Activated naive CD8-positive, alpha-beta T cell treated with anti-CD3 and anti-CD28 coated beads, Interleukin-2, amount 50 U/mL, for 24 hours (primary cell): ENCODE data around the gene STK35.

Source experiments
- ATAC-seq: fragments of 150-1000 bp; cut with Tn5 transposase; one replicate; pipeline ENCODE4 v1.10.0; 2021
- DNase-seq: peaks from one replicate; pipeline ENCODE4 v3.0.0; 2021
- H3K27ac Mint-ChIP-seq: one replicate; pipeline ENCODE4 v1.8.0; 2021; ENCODE audit warnings: mild to moderate bottlenecking, mixed read lengths
- H3K27me3 Mint-ChIP-seq: one replicate; pipeline ENCODE4 v1.8.0; 2021; ENCODE audit warnings: mixed read lengths
- H3K36me3 Mint-ChIP-seq: one replicate; pipeline ENCODE4 v1.8.0; 2021; ENCODE audit warnings: low read depth, mixed read lengths
- H3K4me1 Mint-ChIP-seq: one replicate; pipeline ENCODE4 v1.8.0; 2021; ENCODE audit warnings: mixed read lengths
- H3K4me3 Mint-ChIP-seq: one replicate; pipeline ENCODE4 v1.8.0; 2021; ENCODE audit warnings: mild to moderate bottlenecking, moderate library complexity, mixed read lengths
- H3K9me3 Mint-ChIP-seq: one replicate; pipeline ENCODE4 v1.8.0; 2021; ENCODE audit warnings: mixed read lengths

The STK35 gene

DNA sequence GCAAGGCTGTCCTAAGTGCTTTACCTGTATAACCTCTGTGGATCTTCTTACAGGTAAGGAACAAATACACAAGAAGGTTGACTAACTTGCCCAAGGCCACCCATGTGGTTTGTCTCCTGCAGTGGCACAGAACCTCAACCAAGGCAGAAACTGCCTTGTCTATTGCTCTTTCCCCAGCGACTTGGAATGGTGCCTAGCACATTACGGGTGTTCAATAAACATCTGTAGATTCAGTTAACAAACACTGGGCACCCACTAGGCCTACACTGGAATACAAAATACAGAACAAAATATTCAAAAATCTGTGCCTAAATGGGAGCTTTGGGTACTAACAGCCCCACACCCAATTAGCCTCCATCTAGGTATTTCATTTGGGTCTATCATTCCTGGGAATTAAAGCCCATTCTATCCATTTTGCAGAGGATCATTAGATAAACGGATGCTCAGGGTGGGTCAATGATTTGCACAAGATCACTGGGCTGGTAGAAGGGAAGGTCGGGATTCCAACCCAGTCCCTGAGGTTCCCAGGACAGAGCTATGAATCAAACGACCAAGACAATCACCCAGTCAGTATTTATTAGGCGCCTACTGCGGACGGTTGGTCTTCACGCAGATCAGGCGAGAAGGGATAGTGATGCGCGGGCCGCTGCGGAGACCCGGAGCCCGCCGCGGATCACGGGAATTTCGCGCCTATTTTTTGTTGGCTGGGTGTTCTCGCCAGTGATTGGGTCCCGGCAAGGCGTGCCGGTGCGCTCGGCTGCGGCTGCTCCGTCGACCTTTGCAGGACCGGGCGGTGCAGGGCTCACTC, at the start of gene STK35:
STK35 (plus strand) TSS at position 771 of the 808 bp plus-strand sequence. CDS start 55 bp downstream, outside the sequence.
- Mint-ChIP-seq H3K27me3 (no peaks in the 10 kb centered on the region), H3K27ac (peak within 1 kb of the TSS; percentile 99)
- ATAC-seq = peak; percentile 72

DNA sequence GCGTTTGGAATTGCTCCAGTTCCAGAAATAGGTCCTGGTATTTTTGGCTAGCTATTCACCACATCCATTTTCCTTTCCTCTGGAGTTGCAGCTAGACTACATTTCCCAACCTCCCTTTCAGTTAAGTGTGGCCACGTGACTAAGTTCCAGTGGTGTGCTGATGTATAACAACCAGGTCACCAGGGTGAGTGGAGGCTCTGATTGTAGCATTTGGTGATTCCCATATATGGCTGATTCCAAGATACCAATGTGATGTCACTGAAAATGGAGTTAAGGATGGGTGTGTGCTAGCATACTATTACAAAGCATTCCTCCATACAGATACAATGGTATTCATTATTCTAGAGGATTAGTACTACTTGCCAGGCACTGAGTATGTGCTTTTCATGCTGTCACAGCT, 49.7 kb upstream of the STK35 start:
- ATAC-seq (no peak), DNase-seq (no peak)
- H3K4me3 Mint-ChIP-seq = no peak overlapping the region
- no peaks in the 10 kb centered on the region for H3K4me1 Mint-ChIP-seq
- no peaks in the 10 kb centered on the region for H3K36me3 Mint-ChIP-seq
- H3K27ac Mint-ChIP-seq = no peak overlapping the region
- H3K27me3 Mint-ChIP-seq = peaks cover 19% of the 10 kb centered on the region
- H3K9me3 Mint-ChIP-seq = no peaks in the 10 kb centered on the region

More for the DNA sequence above, at the start of gene STK35:
- peak within 1 kb of the TSS; percentile 86 for H3K4me3 Mint-ChIP-seq
- no peaks in the 10 kb centered on the region for H3K9me3 Mint-ChIP-seq
- peaks cover 28% of the 10 kb centered on the region for H3K36me3 Mint-ChIP-seq
- peak; percentile 81 for DNase-seq
- peaks cover 39% of the 10 kb centered on the region for H3K4me1 Mint-ChIP-seq

GRCh38 chr20:2052741-2053140, 48.9 kb upstream of the STK35 start:
- H3K4me1 Mint-ChIP-seq = no peaks in the 10 kb centered on the region
- peaks cover 23% of the 10 kb centered on the region for H3K27me3 Mint-ChIP-seq
- ATAC-seq = no peak
- H3K27ac Mint-ChIP-seq = no peak overlapping the region
- no peak for DNase-seq
- peaks cover 4% of the 10 kb centered on the region for H3K9me3 Mint-ChIP-seq
- H3K4me3 Mint-ChIP-seq = no peak overlapping the region
- H3K36me3 Mint-ChIP-seq = no peaks in the 10 kb centered on the region

GRCh38 chr20:2053615-2054014, 48.0 kb upstream of the STK35 start:
- Mint-ChIP-seq H3K36me3 (no peaks in the 10 kb centered on the region), H3K9me3 (peaks cover 8% of the 10 kb centered on the region), H3K4me3 (no peak overlapping the region), H3K27ac (no peak overlapping the region), H3K4me1 (no peaks in the 10 kb centered on the region), H3K27me3 (peaks cover 29% of the 10 kb centered on the region)
- no peak for DNase-seq
- no peak for ATAC-seq

DNA sequence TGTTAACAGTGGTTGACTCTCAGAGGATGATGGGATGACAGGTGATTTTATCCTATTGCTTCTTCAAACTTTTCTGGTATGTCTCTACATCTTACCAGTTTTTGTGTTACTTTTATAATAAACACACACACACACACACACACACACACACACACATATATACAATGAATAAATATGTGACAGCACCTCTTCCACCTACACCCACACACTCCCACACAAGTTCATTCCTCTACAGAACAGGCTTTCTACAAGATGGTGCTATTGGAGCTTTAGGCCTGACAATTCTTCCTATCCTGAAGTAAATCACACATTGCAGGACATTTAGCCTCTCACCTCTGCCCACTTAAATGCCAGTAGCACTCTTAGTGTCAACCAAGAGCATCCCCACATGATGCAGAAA, 46.7 kb upstream of the STK35 start:
- Mint-ChIP-seq H3K9me3 (peaks cover 8% of the 10 kb centered on the region), H3K27ac (no peak overlapping the region), H3K27me3 (peaks cover 31% of the 10 kb centered on the region), H3K4me3 (no peak overlapping the region), H3K36me3 (no peaks in the 10 kb centered on the region), H3K4me1 (no peaks in the 10 kb centered on the region)
- no peak for ATAC-seq
- no peak for DNase-seq

DNA sequence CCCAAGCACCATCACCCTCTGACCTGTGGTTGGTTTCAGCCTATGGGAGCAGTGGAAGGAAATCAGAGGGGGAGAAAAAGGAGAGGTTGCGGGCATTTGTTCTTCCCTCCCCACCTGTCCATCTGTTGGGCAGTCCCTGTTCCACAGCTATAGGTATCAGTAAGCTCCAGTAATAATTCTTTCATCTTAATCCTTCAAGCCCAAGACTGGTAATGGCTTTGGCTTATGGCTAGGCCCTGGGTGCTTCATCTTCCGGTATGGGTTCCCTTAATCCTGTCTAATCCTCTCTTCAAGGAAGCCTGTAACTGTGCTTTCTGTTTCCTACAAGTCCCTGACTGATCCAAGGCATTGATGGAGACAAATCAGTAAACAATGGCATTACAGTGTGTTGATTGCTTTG, 42.2 kb upstream of the STK35 start:
- Mint-ChIP-seq H3K27ac (no peak overlapping the region), H3K4me3 (no peak overlapping the region), H3K9me3 (peaks cover 8% of the 10 kb centered on the region), H3K4me1 (no peaks in the 10 kb centered on the region), H3K36me3 (no peaks in the 10 kb centered on the region), H3K27me3 (peaks cover 26% of the 10 kb centered on the region)
- no peak for DNase-seq
- ATAC-seq = no peak

DNA sequence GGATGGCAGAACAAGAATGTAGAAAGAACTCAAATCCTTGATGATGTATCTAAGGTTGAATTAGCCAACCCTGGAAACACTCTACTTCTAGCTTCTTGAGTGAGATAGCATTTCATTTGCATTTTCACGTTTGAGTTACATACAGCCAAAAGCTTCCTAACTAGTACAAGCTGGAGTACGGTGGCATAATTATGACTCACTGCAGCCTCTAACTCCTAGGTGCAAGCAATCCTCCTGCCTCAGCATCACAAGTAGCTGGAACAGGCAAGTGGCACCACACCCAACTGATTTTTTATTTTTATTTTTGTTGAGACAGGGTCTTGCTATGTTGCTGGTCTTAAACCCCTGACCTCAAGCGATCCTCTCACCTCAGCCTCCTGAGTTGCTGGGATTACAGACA, 36.5 kb upstream of the STK35 start:
- Mint-ChIP-seq H3K4me1 (no peaks in the 10 kb centered on the region), H3K4me3 (no peak overlapping the region), H3K9me3 (no peaks in the 10 kb centered on the region), H3K36me3 (no peaks in the 10 kb centered on the region), H3K27me3 (peaks cover 28% of the 10 kb centered on the region), H3K27ac (no peak overlapping the region)
- ATAC-seq (no peak), DNase-seq (no peak)

GRCh38 chr20:2066461-2067122, 35.0 kb upstream of the STK35 start:
- Mint-ChIP-seq H3K27ac (no peak overlapping the region), H3K4me3 (no peak overlapping the region)

DNA sequence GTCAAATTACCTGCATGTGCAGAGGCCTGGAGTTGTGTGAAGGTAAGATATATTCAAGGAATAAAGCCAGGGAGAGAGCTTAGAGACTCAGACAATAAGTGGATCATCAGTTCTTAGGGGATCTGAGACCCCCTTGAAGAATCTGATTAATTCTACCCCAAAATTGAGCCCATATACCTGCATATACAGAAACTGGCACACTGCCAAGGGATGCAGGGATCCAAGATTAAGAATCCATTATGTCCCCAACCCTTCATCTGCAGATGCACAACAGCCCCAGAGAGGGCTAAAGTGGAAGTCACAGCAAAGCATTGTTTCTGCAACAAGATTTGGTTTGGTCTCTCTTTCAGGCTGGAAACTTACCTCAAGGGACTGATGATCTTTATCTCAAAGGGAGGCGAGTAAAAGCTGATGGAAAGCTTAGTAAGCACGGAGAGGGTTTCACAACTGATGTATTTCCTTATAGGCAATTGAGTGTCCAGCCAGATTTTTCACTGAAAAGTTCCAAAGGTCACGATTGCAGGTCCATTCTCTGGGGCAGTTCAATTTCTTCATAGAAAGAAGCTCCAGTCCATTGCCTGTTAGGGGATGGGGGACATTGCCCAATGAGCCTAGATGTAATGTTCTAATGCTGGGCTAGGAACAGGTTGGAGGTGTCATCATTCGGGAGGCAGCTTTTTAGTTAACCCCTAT, 20.9 kb upstream of the STK35 start:
- no peak overlapping the region for H3K4me3 Mint-ChIP-seq
- no peaks in the 10 kb centered on the region for H3K4me1 Mint-ChIP-seq
- H3K27me3 Mint-ChIP-seq = peaks cover 32% of the 10 kb centered on the region
- H3K9me3 Mint-ChIP-seq = no peaks in the 10 kb centered on the region
- H3K27ac Mint-ChIP-seq = no peak overlapping the region
- ATAC-seq (no peak), DNase-seq (no peak)
- no peaks in the 10 kb centered on the region for H3K36me3 Mint-ChIP-seq

More at GRCh38 chr20:2066461-2067122, 35.0 kb upstream of the STK35 start:
- Mint-ChIP-seq H3K27me3 (peaks cover 34% of the 10 kb centered on the region), H3K36me3 (no peaks in the 10 kb centered on the region), H3K9me3 (no peaks in the 10 kb centered on the region), H3K4me1 (no peaks in the 10 kb centered on the region)
- ATAC-seq (no peak), DNase-seq (no peak)

DNA sequence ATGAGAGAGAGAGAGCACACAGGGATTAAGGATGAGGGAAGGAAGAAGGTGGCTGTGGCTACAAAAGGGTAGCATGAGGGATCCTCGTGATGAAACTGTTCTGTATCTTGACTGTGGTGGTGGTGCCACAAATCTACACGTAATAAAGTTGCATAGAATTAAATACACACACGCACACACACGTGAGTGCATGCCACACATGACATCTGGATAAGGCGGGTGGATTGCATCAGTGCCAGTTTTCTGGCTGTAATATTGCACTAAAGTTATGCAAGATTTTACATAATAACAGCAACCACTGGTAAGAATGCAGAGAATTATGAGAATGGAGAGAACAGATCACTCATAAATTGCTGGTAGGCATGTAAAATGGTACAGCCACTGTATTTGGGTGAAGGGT, 16.9 kb upstream of the STK35 start:
- ATAC-seq = no peak
- no peaks in the 10 kb centered on the region for H3K36me3 Mint-ChIP-seq

DNA sequence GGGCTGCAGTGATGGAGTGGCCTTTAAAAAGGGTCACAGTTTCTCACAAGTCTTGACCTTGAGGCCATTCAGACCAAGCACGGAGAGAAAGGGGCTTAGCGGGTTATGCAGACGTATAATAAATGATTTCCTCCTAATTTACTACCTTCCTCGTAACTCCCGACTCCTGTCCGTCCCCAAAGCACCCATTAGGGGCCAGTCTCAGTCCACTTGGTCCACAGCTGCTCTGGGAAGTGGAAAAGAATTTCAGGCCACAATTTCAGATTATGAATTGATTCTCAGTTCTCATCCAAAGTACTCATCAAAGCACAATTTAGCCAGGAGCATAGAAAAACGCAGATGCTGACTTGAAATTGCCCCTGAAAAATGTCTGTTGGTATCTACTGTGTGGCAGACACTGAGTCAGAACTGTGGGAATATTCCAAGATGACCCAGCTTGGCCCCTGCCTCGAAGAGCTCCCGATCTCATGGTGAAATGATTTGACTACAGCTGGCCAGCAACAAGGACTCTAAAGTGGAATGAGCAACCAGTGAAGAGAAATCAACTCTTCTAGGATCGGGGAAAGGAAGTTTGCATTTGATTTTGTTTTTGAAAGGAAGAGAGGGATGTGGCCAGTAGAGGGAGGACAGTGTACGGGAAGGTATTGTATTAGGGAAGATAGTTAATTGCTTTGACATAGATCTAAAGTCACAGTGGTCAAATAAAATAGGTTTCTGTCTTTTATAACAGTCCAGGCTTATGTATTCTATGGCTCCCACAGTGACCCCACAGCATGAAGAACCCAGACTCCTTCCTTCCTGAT, 15.2 kb upstream of the STK35 start:
- Mint-ChIP-seq H3K27me3 (peaks cover 36% of the 10 kb centered on the region), H3K36me3 (no peaks in the 10 kb centered on the region), H3K9me3 (no peaks in the 10 kb centered on the region), H3K27ac (no peak overlapping the region), H3K4me3 (no peak overlapping the region), H3K4me1 (no peaks in the 10 kb centered on the region)
- no peak for DNase-seq
- no peak for ATAC-seq

More for the DNA sequence above, 16.9 kb upstream of the STK35 start:
- DNase-seq = no peak
- H3K4me1 Mint-ChIP-seq = no peaks in the 10 kb centered on the region
- H3K9me3 Mint-ChIP-seq = no peaks in the 10 kb centered on the region
- H3K27ac Mint-ChIP-seq = no peak overlapping the region
- no peak overlapping the region for H3K4me3 Mint-ChIP-seq
- peaks cover 37% of the 10 kb centered on the region for H3K27me3 Mint-ChIP-seq

- Mint-ChIP-seq H3K27me3 (peaks cover 36% of the 10 kb centered on the region), H3K36me3 (no peaks in the 10 kb centered on the region), H3K9me3 (no peaks in the 10 kb centered on the region), H3K4me3 (no peak overlapping the region), H3K27ac (no peak overlapping the region), H3K4me1 (no peaks in the 10 kb centered on the region)
- ATAC-seq (no peak), DNase-seq (no peak)
Measured at GRCh38 chr20:2086980-2087377, 14.6 kb upstream of the STK35 start.

DNA sequence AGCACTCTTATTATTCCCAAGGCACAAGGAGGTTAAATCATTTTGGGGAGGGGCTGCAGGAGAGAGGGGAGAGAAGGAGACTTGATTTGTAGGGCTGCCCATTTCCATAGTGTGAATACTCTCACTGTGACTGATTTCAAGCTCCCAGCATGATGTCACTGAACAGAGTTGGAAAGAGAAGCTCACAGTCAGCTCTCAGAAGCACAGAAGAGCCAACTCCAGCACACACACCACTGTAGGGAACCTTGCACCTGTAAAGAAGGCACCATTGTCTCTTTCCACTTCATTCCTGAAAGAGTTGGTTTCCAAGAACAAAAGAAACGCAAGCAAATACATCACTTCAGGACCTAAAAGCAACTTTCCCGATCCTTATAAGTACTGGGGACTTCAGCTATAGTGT, 12.7 kb upstream of the STK35 start:
- Mint-ChIP-seq H3K4me1 (no peaks in the 10 kb centered on the region), H3K36me3 (no peaks in the 10 kb centered on the region), H3K9me3 (no peaks in the 10 kb centered on the region), H3K27me3 (peaks cover 39% of the 10 kb centered on the region), H3K4me3 (no peak overlapping the region), H3K27ac (no peak overlapping the region)
- ATAC-seq (no peak), DNase-seq (no peak)

DNA sequence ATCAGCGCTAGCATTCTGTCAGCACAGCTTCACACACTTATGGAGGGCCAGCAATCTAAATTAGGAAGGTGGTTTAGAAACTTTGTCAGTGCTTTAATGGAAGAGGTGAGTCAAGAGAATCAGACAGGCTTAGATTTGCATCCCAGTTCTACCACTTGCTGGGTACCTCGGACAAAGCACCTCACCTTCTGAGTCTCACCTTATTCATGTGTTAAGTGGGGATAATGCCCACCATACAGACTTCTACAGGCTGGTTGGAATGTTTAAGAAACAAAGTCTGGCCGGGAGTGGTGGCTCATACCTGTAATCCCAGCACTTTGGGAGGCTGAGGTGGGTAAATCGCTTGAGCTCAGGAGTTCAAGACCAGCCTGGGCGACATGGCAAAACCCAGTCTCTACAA, 12.2 kb upstream of the STK35 start:
- no peak for ATAC-seq
- Mint-ChIP-seq H3K27me3 (peaks cover 42% of the 10 kb centered on the region), H3K36me3 (no peaks in the 10 kb centered on the region), H3K4me1 (no peaks in the 10 kb centered on the region), H3K4me3 (no peak overlapping the region), H3K27ac (no peak overlapping the region), H3K9me3 (no peaks in the 10 kb centered on the region)
- DNase-seq = no peak
